HFFc6 (cell line): ENCODE results near the gene HMGN4. TPM values are rescaled to one million over a fixed set of nuclear protein-coding genes. Genes with fewer than 3 reads are reported as not detected.
A peak's percentile ranks its signal among the peaks of the same experiment; 100 is the strongest.

Source experiments
- DNase-seq: peaks from one replicate; pipeline ENCODE4 v3.0.0-alpha.2; 2018
- H3K27ac Mint-ChIP-seq: 2 replicates; pipeline ENCODE4 v1.8.0; 2020; ENCODE audit warnings: mild to moderate bottlenecking, mixed read lengths
- H3K27me3 Mint-ChIP-seq: 2 replicates; pipeline ENCODE4 v1.8.0; 2021; ENCODE audit warnings: mild to moderate bottlenecking, moderate library complexity, mixed read lengths; ENCODE audit not compliant: insufficient read depth
- H3K36me3 Mint-ChIP-seq: 2 replicates; pipeline ENCODE4 v1.8.0; 2021; ENCODE audit warnings: low read depth, mixed read lengths
- H3K4me1 Mint-ChIP-seq: 2 replicates; pipeline ENCODE4 v1.8.0; 2020; ENCODE audit warnings: low read depth, mixed read lengths
- H3K4me3 Mint-ChIP-seq: 2 replicates; pipeline ENCODE4 v1.8.0; 2020; ENCODE audit warnings: mild to moderate bottlenecking, moderate library complexity, mixed read lengths
- H3K9me3 Mint-ChIP-seq: 2 replicates; pipeline ENCODE4 v1.8.0; 2020; ENCODE audit warnings: mild to moderate bottlenecking, mixed read lengths
- total RNA-seq, 6 experiments: library from RNA; stranded (reverse); fragmentation: NEBNext Ultra II Directional; extraction: Animal tissue kit (Norgen Biotek cat#: 25700); gene quantifications; 2 replicates in 1 of 6; 3 replicates in 5 of 6; pipeline ENCODE4 v1.2.3, GENCODE V29; 2021
- TF ChIP-seq, protein P1 (sequence below): fragments of 200-600 bp; sonication (generic); IDR thresholded peaks from 2 replicates; pipeline ENCODE4 v1.5.0; 2021; ENCODE audit warnings: antibody characterized with exemption, mild to moderate bottlenecking

Gene HMGN4
- total RNA-seq, 6 experiments from 2014 or later: 42.6 to 55.7 (median 51.8) TPM

GRCh38 chr6:26593278-26594130 is 55.3 kb downstream of the HMGN4 start:
- Mint-ChIP-seq H3K4me1 (peaks cover 12% of the 10 kb centered on the region; the same call in 1 of the 2 replicates), H3K36me3 (no peaks in the 10 kb centered on the region; the same call in 1 of the 2 replicates), H3K27ac (no peak overlapping the region), H3K27me3 (peaks cover 8% of the 10 kb centered on the region), H3K9me3 (no peaks in the 10 kb centered on the region), H3K4me3 (no peak overlapping the region)
- no peak for DNase-seq
- TF ChIP-seq, protein P1, sequence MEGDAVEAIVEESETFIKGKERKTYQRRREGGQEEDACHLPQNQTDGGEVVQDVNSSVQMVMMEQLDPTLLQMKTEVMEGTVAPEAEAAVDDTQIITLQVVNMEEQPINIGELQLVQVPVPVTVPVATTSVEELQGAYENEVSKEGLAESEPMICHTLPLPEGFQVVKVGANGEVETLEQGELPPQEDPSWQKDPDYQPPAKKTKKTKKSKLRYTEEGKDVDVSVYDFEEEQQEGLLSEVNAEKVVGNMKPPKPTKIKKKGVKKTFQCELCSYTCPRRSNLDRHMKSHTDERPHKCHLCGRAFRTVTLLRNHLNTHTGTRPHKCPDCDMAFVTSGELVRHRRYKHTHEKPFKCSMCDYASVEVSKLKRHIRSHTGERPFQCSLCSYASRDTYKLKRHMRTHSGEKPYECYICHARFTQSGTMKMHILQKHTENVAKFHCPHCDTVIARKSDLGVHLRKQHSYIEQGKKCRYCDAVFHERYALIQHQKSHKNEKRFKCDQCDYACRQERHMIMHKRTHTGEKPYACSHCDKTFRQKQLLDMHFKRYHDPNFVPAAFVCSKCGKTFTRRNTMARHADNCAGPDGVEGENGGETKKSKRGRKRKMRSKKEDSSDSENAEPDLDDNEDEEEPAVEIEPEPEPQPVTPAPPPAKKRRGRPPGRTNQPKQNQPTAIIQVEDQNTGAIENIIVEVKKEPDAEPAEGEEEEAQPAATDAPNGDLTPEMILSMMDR: no peak

- no peaks in the 10 kb centered on the region; the same call in 1 of the 2 replicates for H3K36me3 Mint-ChIP-seq
- peaks cover 8% of the 10 kb centered on the region for H3K27me3 Mint-ChIP-seq
- no peaks in the 10 kb centered on the region for H3K9me3 Mint-ChIP-seq
- H3K4me3 Mint-ChIP-seq: no peak overlapping the region; the same call in 1 of the 2 replicates
- DNase-seq: no peak
- H3K27ac Mint-ChIP-seq: no peak overlapping the region
- peaks cover 14% of the 10 kb centered on the region; the same call in 1 of the 2 replicates for H3K4me1 Mint-ChIP-seq
- TF ChIP-seq, protein P1: no peak
Observed at GRCh38 chr6:26594131-26594498, 55.9 kb downstream of the HMGN4 start.

GRCh38 chr6:26594730-26595632 is 56.8 kb downstream of the HMGN4 start:
- Mint-ChIP-seq H3K4me1 (peaks cover 14% of the 10 kb centered on the region; the same call in 1 of the 2 replicates), H3K27ac (no peak overlapping the region), H3K9me3 (no peaks in the 10 kb centered on the region), H3K4me3 (no peak overlapping the region), H3K36me3 (no peaks in the 10 kb centered on the region; the same call in 1 of the 2 replicates), H3K27me3 (peaks cover 8% of the 10 kb centered on the region)
- TF ChIP-seq, protein P1: no peak
- DNase-seq: peak; percentile 94

- Mint-ChIP-seq H3K4me3 (no peak overlapping the region), H3K27ac (no peak overlapping the region), H3K4me1 (peaks cover 14% of the 10 kb centered on the region; the same call in 1 of the 2 replicates), H3K27me3 (peaks cover 8% of the 10 kb centered on the region), H3K36me3 (no peaks in the 10 kb centered on the region; the same call in 1 of the 2 replicates), H3K9me3 (no peaks in the 10 kb centered on the region)
- TF ChIP-seq, protein P1: peak; percentile 100
- peak; percentile 85 for DNase-seq
Observed at GRCh38 chr6:26595669-26596269, 57.6 kb downstream of the HMGN4 start.

Other genes with a start within 250 kb of the HMGN4 start
- 10 to 100 TPM; 16.4 to 27.5 (median 24.9) TPM for gene BTN3A2, start 173.2 kb upstream of the HMGN4 start, total RNA-seq
- gene BTN2A2, start 155.3 kb upstream of the HMGN4 start, total RNA-seq: 10 to 100 TPM in 4 of 6 experiments, 1 to 10 TPM in 2; 9.1 to 11.9 (median 10.5) TPM
- gene BTN3A1, start 136.1 kb upstream of the HMGN4 start, total RNA-seq: 10 to 100 TPM; 10.3 to 16.2 (median 13.8) TPM
- gene BTN3A3, start 97.9 kb upstream of the HMGN4 start, total RNA-seq: 1 to 10 TPM; 4.6 to 9.9 (median 8.4) TPM
- gene BTN2A1, start 80.4 kb upstream of the HMGN4 start, total RNA-seq: 10 to 100 TPM; 29.2 to 35.4 (median 33.0) TPM
- gene BTN1A1, start 38.1 kb upstream of the HMGN4 start, total RNA-seq: not detected
- 10 to 100 TPM; 14.2 to 17.2 (median 15.5) TPM for gene ABT1, start 58.6 kb downstream of the HMGN4 start, total RNA-seq
- gene ZNF322, start 121.4 kb downstream of the HMGN4 start, total RNA-seq: 10 to 100 TPM; 15.1 to 17.7 (median 16.3) TPM